ENCODE data around the gene CA10.

DNA sequence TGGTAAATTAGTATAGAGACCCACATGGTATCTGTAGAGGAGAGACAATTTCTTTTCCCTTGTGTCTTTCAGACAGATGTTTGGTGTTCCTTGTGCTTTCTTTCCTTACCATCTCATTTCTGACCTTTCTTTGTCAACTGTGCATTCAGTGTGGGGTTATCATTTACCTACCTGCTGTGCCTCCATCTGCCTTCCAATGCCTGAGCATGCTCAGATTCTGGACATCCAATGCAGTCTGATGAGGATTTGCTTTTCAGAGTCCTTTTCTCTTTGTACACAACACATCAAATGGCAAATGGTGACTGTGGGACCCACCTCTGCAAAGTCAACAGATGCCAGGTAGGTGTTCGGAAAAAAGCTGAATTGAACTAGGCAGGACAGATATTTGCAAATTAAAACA, 364.8 kb downstream of the CA10 start:
- no peak for TF ChIP-seq EZH2 (IDR thresholded peaks at IDR 0.05; ENCODE audit: insufficient read depth, poor library complexity, severe bottlenecking)
- TF ChIP-seq EZH2phosphoT487 (IDR thresholded peaks at IDR 0.05; ENCODE audit: insufficient read depth, low read depth): no peak
